GM21390 (cell line): Measurements from ENCODE around the gene STK11.
"Not testable (repeated sequence)": the region's sequence is repeated elsewhere in the genome, so short reads cannot be mapped to it uniquely, and the experiment has no call there.

Source experiments
- ATAC-seq: cut with Tn5 transposase; IDR thresholded peaks from one replicate; pipeline ENCODE4 v1.9.1; 2021; ENCODE audit not compliant: unreplicated experiment

The STK11 gene

DNA sequence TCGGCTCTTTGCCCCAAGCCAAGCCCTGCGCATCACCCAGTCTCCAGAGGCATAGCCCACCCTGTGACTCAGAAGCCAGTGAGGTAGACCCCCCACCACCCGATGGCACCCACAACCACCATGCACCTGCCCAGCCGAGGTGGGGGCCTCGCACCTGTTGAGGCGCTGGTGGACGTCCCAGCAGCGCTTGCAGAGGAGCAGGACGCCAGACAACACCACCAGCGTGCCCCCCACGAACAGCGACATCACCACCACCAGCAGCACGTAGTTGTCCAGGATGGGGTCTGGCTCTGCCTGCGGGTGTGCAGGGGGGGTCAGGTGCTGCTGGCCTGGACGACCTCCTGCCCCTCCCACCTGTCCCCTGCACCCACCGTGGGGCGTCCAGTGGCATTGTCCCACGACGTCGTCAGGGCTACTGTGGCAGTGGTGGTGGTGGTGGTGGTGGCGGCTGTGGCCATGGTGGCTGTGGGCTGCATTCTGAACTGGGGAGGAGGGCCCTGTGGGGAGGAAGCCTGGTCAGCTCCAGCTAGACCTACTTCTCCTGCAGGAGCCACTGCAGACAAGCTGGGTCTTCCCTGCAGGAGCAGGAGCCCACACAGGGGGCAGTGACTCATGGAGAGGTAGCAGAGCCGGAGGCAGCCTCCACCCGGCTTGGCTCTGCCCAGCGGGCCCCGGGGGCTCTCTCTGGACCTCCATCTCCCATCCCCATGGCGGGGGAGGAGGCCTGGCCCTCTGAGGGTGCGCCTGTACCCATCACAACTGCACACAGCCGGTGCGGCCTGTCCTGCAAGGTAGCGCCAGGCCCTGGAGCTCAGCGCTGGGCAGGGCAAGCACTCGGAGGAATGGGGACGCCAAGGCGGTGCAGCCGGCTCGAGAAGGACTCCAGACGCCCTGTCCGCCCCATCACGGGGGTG lies 30.3 kb downstream of the STK11 start:
- ATAC-seq: no peak

GRCh38 chr19:1236576-1236975 lies 31.0 kb downstream of the STK11 start:
- ATAC-seq: no peak

- ATAC-seq: no peak
Observed at GRCh38 chr19:1237027-1237659, 31.6 kb downstream of the STK11 start.

DNA sequence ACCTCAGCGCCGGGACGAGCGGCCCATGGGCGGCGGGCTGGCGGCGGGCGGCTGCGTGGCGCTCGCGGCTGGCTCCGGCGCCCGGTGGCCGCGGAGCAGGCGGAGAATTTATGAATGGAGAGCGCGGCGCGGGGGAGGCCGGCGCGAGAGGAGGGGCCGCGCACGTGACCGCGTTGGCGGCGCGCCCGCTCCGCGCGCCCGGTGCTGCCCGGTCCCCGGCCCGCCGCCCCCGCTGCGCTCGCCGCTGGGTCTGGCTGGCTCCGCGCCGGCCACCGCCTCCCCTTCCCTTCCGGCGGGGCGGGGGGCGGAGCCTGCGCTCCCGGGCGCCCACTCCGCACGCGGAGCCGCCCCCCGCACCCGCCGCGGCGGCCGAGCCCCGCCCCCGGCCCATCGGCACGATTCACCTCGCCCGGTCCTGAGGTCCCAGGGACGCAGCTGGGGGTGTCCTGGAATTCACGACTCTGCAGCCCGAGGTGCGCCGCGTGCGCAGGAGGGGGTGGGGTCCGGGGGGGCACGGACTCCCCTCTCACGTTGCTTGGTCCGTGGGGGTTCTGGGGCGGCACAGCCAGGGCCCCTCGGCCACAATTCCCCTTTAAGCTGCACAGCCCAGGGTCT lies 32.3 kb downstream of the STK11 start, which contains the start of gene CBARP:
CBARP (minus strand) TSS at position 252 of the 615 bp plus-strand sequence. CDS start 1,905 bp downstream, outside the sequence.
- ATAC-seq: no peak

GRCh38 chr19:1238369-1239303 lies 33.1 kb downstream of the STK11 start:
- ATAC-seq: no peak

GRCh38 chr19:1239420-1239795 lies 33.8 kb downstream of the STK11 start:
- ATAC-seq: no peak

GRCh38 chr19:1239796-1240737 lies 34.5 kb downstream of the STK11 start:
- ATAC-seq: no peak

GRCh38 chr19:1240925-1241324 lies 35.3 kb downstream of the STK11 start:
- ATAC-seq: no peak

- ATAC-seq: no peak
Observed at GRCh38 chr19:1241417-1242095, 36.0 kb downstream of the STK11 start, which contains the start of gene ATP5F1D. Gene ATP5F1D (plus strand): TSS chr19:1241751. CDS start chr19:1241851, 100 bp downstream.

GRCh38 chr19:1243768-1244692 lies 38.5 kb downstream of the STK11 start:
- ATAC-seq: no peak

- no peak for ATAC-seq
Observed at GRCh38 chr19:1244693-1245451, 39.3 kb downstream of the STK11 start.

GRCh38 chr19:1245494-1246264 lies 40.1 kb downstream of the STK11 start:
- ATAC-seq: no peak

DNA sequence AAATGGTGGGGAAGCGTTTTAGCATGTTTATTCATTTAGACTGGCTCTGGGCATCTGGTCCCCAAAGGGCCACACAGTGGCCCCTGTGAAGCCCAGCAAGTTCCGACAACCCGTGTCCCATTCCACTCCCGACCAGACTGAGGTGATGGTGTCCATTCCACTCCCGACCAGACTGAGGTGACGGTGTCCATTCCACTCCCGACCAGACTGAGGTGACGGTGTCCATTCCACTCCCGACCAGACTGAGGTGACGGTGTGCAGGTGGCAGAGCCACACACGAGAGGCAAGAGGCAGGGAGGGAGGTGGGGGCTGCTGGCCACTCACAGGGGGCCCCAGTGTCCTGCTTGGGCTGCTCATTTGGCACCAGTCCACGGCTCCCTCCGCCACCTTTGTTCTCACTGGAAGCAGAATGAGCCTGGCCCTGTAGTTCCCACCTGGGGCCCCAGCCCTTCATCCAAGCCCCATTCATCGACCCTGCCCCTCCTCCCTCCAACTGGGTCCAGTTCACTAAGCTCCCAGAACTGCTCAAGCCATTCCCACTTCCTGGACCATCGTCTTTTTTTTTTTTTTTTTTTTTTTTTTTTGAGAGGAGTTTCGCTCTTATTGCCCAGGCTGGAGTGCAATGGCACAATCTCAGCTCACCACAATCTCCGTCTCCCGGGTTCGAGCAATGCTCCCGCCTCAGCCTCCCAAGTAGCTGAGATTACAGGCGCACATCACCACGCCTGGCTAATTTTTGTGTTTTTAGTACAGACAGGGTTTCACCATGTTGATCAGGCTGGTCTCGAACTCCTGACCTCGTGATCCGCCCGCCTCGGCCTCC lies 40.9 kb downstream of the STK11 start:
- not testable (repeated sequence) for ATAC-seq

DNA sequence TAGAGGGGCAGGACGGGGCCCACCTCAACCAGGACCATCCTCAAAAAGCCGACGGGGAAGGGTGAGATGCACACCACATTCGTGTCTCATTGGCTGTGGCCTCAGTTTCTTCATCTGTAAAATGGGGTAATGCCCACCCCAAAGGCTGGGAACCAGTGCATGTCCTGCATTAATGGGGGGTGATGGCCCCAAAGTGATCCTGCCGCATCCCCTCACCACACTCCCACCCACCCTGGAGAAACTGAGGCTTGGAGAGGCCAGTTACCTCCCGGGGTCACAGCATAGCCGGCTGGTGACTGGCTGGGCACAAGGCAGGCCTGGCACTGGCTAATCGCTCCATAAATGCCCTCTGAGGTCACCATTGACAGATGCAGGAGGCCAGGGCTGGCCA lies 42.2 kb downstream of the STK11 start:
- ATAC-seq: no peak

- ATAC-seq: peak; percentile 12
Observed at GRCh38 chr19:1248139-1248785, 42.7 kb downstream of the STK11 start, which contains the start of gene MIDN. Gene MIDN (plus strand): TSS chr19:1248583. CDS start chr19:1250297, 1,714 bp downstream.
